Mesenteric fat pad (tissue), 1 donor: ENCODE measurements around the gene FAM114A2. TPM values are rescaled to one million over a fixed set of nuclear protein-coding genes. Genes with fewer than 3 reads are reported as not detected.

ENCODE experiments used
- DNase-seq: peaks from one replicate; pipeline ENCODE4 v3.0.0-alpha.2; 2020; ENCODE audit warnings: low spot score
- total RNA-seq: library from RNA; stranded (reverse); fragmentation: NEBNext Ultra II Directional; extraction: Animal tissue kit (Norgen Biotek cat#: 25700); gene quantifications from one replicate; pipeline ENCODE4 v1.2.1, GENCODE V29; 2021
- donor health status: DM: yes; HTN: yes; CAD: no.

The FAM114A2 gene
- total RNA-seq, 1 donor from 2014 or later: 29.2 TPM

DNA sequence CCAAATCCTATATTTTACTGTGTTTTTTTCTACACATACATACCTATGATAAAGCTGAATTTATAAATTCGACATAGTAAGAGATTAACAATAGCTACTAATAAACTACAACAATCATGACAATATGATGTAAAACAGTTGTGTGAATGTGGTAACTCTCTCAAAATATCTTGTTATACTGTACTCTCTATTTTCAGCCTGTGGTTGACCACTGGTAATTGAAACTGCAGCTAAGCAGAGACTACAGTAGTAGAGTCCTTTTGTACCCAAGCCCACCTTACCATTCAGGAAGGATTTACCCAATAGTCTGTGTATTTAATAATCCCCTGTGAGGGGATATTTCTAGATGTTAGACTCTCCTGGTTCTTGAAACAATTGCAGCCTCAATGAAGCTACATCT, 86.7 kb downstream of the FAM114A2 start:
- DNase-seq: no peak

DNA sequence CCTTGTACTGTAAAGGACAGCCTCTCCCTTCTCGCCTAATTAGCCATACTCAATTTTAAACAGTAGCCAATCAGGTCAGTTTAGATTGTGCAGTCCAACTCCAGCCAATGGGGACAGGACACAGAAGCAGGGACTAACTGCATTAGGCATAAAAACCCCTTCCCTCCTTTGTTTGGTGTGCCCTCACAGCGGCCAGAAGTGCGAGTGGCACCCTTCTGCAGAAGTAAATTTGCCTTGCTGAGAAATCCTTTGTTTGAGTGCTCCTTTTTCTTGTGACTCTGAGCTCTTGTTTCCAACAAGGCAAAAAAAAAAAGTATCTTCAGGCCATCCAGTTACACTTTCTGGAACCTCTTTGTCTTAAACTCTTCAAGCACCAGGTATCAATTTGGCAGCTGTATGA, 97.4 kb downstream of the FAM114A2 start:
- DNase-seq: no peak

Other genes with a start within 250 kb of the FAM114A2 start
- 34.0 TPM for gene MFAP3, start 57 bp upstream of the FAM114A2 start, total RNA-seq
- 33.1 TPM for gene GALNT10, start 151.8 kb upstream of the FAM114A2 start, total RNA-seq